Activated naive CD8-positive, alpha-beta T cell treated with anti-CD3 and anti-CD28 coated beads for 36 hours (primary cell): ENCODE measurements around the gene VAMP5. TPM values are rescaled to one million over a fixed set of nuclear protein-coding genes. Genes with fewer than 3 reads are reported as not detected.
A peak's percentile ranks its signal among the peaks of the same experiment; 100 is the strongest.
"Not testable (repeated sequence)": the region's sequence is repeated elsewhere in the genome, so short reads cannot be mapped to it uniquely, and the experiment has no call there.

Source experiments
- DNase-seq: peaks from one replicate; pipeline ENCODE4 v3.0.0; 2021
- H3K27ac Mint-ChIP-seq: one replicate; pipeline ENCODE4 v1.8.0; 2022; ENCODE audit warnings: mild to moderate bottlenecking, moderate library complexity, mixed read lengths
- H3K27me3 Mint-ChIP-seq: one replicate; pipeline ENCODE4 v1.8.0; 2022; ENCODE audit warnings: mild to moderate bottlenecking, mixed read lengths
- H3K36me3 Mint-ChIP-seq: one replicate; pipeline ENCODE4 v1.8.0; 2021; ENCODE audit warnings: mild to moderate bottlenecking, mixed read lengths
- H3K4me1 Mint-ChIP-seq: one replicate; pipeline ENCODE4 v1.8.0; 2021; ENCODE audit warnings: mixed read lengths
- H3K4me3 Mint-ChIP-seq: one replicate; pipeline ENCODE4 v1.8.0; 2022; ENCODE audit warnings: mild to moderate bottlenecking, moderate library complexity, mixed read lengths
- H3K9me3 Mint-ChIP-seq: one replicate; pipeline ENCODE4 v1.8.0; 2022; ENCODE audit warnings: mixed read lengths
- total RNA-seq, 2 experiments: library from RNA; stranded (reverse); gene quantifications; one replicate each; pipeline ENCODE4 v1.2.3, GENCODE V29; 2021

Gene VAMP5
- total RNA-seq, 2 experiments from 2014 or later: 27.9 to 29.3 TPM

DNA sequence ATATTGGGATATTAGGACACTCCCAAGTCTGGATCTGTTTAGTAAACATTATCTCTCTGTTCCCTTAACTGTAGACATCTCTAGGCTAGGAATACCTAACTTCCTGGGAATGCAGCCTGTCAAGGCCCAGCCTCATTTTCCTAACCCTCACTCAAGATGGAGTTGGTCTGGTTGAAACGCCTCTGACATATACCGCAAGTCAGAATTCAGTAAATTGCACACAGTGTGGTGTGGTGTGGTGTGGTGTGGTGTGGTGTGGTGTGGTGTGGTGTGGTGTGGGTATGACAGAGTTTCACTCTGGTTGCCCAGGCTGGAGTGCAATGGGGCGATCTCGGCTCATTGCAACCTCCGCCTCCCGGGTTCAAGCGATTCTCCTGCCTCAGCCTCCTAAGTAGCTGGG, 30.5 kb downstream of the VAMP5 start:
- not testable (repeated sequence) for H3K27ac Mint-ChIP-seq, H3K27me3 Mint-ChIP-seq, H3K9me3 Mint-ChIP-seq, H3K4me3 Mint-ChIP-seq, DNase-seq
- peaks cover 23% of the 10 kb centered on the region for H3K36me3 Mint-ChIP-seq
- peaks cover 20% of the 10 kb centered on the region for H3K4me1 Mint-ChIP-seq

DNA sequence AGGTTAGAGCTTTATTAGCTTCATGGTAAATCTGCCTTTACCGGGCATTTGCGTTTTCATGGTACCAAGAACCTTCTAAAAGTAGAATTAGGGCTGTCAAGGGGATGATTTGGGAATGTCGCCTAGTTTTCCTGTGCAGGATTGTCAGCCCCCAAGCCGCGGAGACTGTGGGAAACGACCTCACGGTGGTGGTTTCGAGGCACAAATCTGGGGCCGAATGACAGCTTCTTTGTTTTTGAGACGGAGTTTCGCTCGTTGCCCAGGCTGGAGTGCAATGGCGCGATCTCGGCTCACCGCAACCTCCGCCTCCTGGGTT, 31.1 kb downstream of the VAMP5 start:
- H3K9me3 Mint-ChIP-seq: no peaks in the 10 kb centered on the region
- peak overlapping the region; percentile 95 for H3K4me3 Mint-ChIP-seq
- peak overlapping the region; percentile 98 for H3K27ac Mint-ChIP-seq
- H3K4me1 Mint-ChIP-seq: peaks cover 16% of the 10 kb centered on the region
- H3K27me3 Mint-ChIP-seq: no peaks in the 10 kb centered on the region
- DNase-seq: no peak
- H3K36me3 Mint-ChIP-seq: peaks cover 18% of the 10 kb centered on the region

DNA sequence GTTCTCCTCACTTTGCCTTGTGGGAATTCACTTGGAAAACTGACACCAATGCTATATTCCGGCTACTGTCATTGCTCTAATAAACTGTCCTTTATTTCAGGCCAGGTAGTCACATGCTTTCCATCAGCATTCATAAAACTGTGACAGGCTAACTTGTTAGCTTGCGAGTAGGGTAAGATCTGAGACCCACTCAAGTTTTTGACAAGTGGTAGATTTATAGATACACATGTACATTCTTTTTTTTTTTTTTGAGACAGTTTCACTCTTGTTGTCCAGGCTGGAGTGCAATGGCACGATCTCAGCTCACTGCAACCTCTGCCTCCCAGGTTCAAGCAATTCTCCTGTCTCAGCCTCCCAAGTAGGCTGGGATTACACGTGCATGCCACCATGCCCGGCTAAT, 33.5 kb downstream of the VAMP5 start:
- H3K4me1 Mint-ChIP-seq: peaks cover 15% of the 10 kb centered on the region
- not testable (repeated sequence) for H3K27me3 Mint-ChIP-seq, DNase-seq, H3K9me3 Mint-ChIP-seq
- H3K4me3 Mint-ChIP-seq: peak overlapping the region; percentile 95
- peaks cover 20% of the 10 kb centered on the region for H3K36me3 Mint-ChIP-seq
- peak overlapping the region; percentile 98 for H3K27ac Mint-ChIP-seq

GRCh38 chr2:85619617-85620016, 35.4 kb downstream of the VAMP5 start:
- no peak for DNase-seq
- H3K27ac Mint-ChIP-seq: no peak overlapping the region
- no peaks in the 10 kb centered on the region for H3K27me3 Mint-ChIP-seq
- H3K4me1 Mint-ChIP-seq: peaks cover 17% of the 10 kb centered on the region
- H3K9me3 Mint-ChIP-seq: no peaks in the 10 kb centered on the region
- H3K36me3 Mint-ChIP-seq: peaks cover 30% of the 10 kb centered on the region
- H3K4me3 Mint-ChIP-seq: no peak overlapping the region

DNA sequence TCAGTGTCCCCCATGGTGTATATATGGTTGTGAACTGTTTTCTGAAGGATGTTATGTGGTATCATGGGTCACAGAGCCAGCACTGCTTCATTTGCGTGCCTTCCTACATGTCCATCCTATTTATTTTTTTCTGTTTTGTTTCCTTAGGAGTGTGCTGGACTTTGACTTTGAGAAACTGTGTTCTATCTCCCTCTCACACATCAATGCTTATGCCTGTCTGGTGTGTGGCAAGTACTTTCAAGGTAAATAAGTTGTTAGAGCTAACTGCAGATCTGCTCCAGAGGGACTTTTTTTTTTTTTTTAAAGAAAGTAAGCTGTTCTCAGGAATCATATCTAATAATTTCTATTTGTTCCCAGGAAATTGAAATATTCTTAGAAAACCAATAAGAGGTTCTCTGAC, 37.1 kb downstream of the VAMP5 start:
- Mint-ChIP-seq H3K4me1 (peaks cover 16% of the 10 kb centered on the region), H3K27ac (no peak overlapping the region), H3K9me3 (no peaks in the 10 kb centered on the region), H3K36me3 (peaks cover 33% of the 10 kb centered on the region), H3K4me3 (no peak overlapping the region), H3K27me3 (no peaks in the 10 kb centered on the region)
- DNase-seq: no peak

DNA sequence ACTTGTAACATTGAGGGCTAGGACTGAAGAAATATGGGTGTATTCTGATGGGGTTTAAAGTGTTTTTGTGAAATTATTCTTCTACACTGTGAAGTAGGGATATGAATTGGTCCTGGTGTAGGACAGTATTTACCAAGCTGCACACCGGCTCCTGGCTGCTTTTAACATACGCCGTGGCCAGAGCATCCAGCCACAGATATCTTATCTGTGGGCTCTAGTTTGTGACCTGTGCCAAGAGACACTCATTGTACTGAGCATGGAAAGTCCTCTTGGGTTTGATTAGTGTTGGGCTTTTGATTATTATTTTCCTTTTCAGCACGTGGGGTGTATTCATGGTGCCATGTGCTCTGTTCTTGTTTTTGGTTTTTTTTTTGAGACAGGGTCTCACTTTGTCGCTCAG, 39.8 kb downstream of the VAMP5 start:
- Mint-ChIP-seq H3K9me3 (no peaks in the 10 kb centered on the region), H3K4me3 (no peak overlapping the region), H3K4me1 (peaks cover 20% of the 10 kb centered on the region), H3K27ac (peak overlapping the region; percentile 32), H3K36me3 (peaks cover 30% of the 10 kb centered on the region), H3K27me3 (no peaks in the 10 kb centered on the region)
- no peak for DNase-seq

DNA sequence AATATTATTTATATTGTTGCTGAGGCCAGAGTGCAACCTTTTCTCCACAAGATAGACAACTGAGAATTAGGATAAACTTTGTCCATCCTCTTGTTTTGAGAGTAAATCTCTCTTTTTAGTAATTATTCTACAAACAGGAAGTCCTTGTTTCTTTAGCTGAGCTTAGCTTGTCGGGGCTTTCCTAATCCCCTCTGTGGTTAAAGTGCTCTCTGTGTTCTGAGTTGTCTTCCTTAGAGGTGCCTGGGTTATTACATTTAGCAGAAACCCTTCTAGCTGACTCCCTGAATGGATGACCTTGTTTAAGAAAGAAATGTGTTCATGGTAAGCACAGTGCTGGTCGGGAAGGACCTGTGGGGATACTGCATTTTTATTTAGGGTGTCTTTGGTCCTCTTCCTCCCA, 44.4 kb downstream of the VAMP5 start:
- H3K4me1 Mint-ChIP-seq: peaks cover 16% of the 10 kb centered on the region
- H3K27ac Mint-ChIP-seq: peak overlapping the region; percentile 75
- H3K27me3 Mint-ChIP-seq: no peaks in the 10 kb centered on the region
- DNase-seq: no peak
- H3K4me3 Mint-ChIP-seq: no peak overlapping the region
- peaks cover 39% of the 10 kb centered on the region for H3K36me3 Mint-ChIP-seq
- H3K9me3 Mint-ChIP-seq: no peaks in the 10 kb centered on the region

DNA sequence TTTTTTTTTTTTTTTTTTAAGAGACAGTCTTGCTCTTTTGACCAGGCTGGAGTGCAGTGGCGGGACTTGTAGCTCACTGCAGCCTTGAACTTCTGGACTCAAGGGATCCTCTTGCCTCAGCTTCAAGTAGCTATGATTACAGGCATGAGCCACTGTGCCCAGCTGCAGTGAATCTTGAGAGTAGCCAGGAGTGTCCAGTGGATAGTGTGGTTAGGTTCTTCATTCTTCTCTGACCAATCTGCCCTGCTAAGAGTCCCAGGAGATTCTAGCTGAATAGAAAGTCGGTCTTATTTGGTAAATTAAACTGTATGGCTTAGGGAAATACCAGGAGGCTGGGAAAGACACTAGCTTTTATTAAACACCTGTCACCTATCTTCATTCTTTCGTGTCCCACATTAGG, 47.1 kb downstream of the VAMP5 start:
- Mint-ChIP-seq H3K4me3 (no peak overlapping the region), H3K4me1 (peaks cover 19% of the 10 kb centered on the region), H3K9me3 (no peaks in the 10 kb centered on the region), H3K36me3 (peaks cover 38% of the 10 kb centered on the region), H3K27ac (no peak overlapping the region), H3K27me3 (no peaks in the 10 kb centered on the region)
- DNase-seq: no peak

DNA sequence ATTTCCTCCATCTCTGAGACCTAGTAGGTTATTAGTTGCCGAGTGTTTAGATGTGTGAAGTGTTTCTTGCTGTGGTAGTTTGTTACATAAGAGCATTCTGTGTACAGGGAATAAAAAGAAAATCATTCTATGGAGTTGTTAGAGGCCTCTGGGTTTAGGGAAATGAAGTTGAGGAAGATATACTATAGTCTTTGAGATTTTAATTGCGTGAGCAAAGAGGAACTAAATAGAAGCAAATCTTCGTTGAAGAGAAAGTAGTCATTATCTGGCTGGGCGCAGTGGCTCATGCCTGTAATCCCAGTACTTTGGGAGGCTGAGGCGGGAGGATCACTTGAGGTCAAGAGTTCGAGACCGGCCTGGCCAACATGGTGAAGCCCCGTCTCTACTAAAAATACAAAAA, 50.8 kb downstream of the VAMP5 start:
- H3K9me3 Mint-ChIP-seq: no peaks in the 10 kb centered on the region
- no peak overlapping the region for H3K4me3 Mint-ChIP-seq
- no peaks in the 10 kb centered on the region for H3K27me3 Mint-ChIP-seq
- peaks cover 10% of the 10 kb centered on the region for H3K4me1 Mint-ChIP-seq
- H3K36me3 Mint-ChIP-seq: peaks cover 37% of the 10 kb centered on the region
- H3K27ac Mint-ChIP-seq: peak overlapping the region; percentile 36
- DNase-seq: no peak

DNA sequence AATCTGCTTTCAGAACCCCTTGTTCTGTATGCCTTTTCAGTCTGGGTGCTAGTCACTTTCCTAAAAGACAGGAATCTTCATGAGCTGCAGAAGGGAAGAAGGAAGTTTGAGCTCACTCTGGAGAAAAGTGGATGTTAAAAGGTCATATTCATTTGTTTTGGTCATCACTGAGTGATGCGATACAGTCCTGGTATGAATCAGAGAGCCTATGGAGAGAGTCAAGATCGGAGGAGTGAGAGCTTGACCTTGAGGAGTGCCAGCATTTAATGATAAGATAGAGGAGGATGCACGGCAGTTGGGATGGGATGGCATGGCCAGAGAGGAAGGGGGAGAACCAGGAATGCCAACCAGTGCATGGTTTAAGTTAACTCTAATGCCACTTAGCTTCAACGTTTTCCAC, 51.4 kb downstream of the VAMP5 start:
- DNase-seq: no peak
- H3K36me3 Mint-ChIP-seq: peaks cover 38% of the 10 kb centered on the region
- H3K4me3 Mint-ChIP-seq: no peak overlapping the region
- H3K9me3 Mint-ChIP-seq: no peaks in the 10 kb centered on the region
- peak overlapping the region; percentile 19 for H3K27ac Mint-ChIP-seq
- H3K4me1 Mint-ChIP-seq: peaks cover 10% of the 10 kb centered on the region
- no peaks in the 10 kb centered on the region for H3K27me3 Mint-ChIP-seq

DNA sequence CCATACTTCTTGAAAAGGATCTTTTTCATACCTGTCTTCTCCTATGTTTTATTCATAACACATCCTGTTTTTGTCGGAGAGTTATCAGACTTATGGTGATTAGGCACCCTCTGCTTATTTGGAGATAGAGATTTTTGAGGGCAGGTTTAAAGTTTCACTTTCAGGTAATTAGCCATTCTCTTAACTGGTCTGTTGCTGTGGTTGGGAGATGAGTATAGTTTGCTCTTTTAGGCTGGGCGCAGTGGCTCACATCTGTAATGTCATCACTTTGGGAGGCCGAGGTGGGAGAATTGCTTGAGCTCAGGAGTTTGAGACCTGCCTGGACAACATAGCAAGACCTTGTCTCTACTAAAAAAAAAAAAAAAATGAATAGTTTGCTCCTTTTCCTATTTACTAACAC, 58.5 kb downstream of the VAMP5 start:
- DNase-seq: no peak
- H3K36me3 Mint-ChIP-seq: peaks cover 39% of the 10 kb centered on the region

More for the DNA sequence above, 58.5 kb downstream of the VAMP5 start:
- no peak overlapping the region for H3K4me3 Mint-ChIP-seq
- H3K27ac Mint-ChIP-seq: peak overlapping the region; percentile 55
- H3K27me3 Mint-ChIP-seq: no peaks in the 10 kb centered on the region
- no peaks in the 10 kb centered on the region for H3K9me3 Mint-ChIP-seq
- H3K4me1 Mint-ChIP-seq: peaks cover 12% of the 10 kb centered on the region

Other genes with a start within 250 kb of the VAMP5 start
- gene RETSAT, start 229.9 kb upstream of the VAMP5 start, total RNA-seq: 10 to 100 TPM; 21.5 to 23.3 TPM
- 10 to 100 TPM in 1 of 2 experiments, 1 to 10 TPM in 1; 9.8 to 11.3 TPM for gene ELMOD3, start 229.7 kb upstream of the VAMP5 start, total RNA-seq
- 10 to 100 TPM; 18.1 to 19.8 TPM for gene CAPG, start 174.1 kb upstream of the VAMP5 start, total RNA-seq
- 1 to 10 TPM in 1 of 2 experiments, under 1 TPM in 1; 0.74 to 1.2 TPM for gene SH2D6, start 165.7 kb upstream of the VAMP5 start, total RNA-seq
- 100 to 1,000 TPM; 368 to 384 TPM for gene MAT2A, start 45.3 kb upstream of the VAMP5 start, total RNA-seq
- 10 to 100 TPM; 19.6 to 19.9 TPM for gene GGCX, start 22.9 kb upstream of the VAMP5 start, total RNA-seq
- gene VAMP8, start 6.8 kb upstream of the VAMP5 start, total RNA-seq: 10 to 100 TPM; 94.3 to 98.3 TPM
- 100 to 1,000 TPM in 1 of 2 experiments, 10 to 100 TPM in 1; 90.9 to 104 TPM for gene RNF181, start 11.3 kb downstream of the VAMP5 start, total RNA-seq
- 1 to 10 TPM; 2.4 to 3.4 TPM for gene TMEM150A, start 18.3 kb downstream of the VAMP5 start, total RNA-seq
- 10 to 100 TPM; 23.1 to 25.0 TPM for gene C2orf68, start 27.6 kb downstream of the VAMP5 start, total RNA-seq
- 100 to 1,000 TPM in 1 of 2 experiments, 10 to 100 TPM in 1; 97.9 to 109 TPM for gene USP39, start 31.8 kb downstream of the VAMP5 start, total RNA-seq
- gene SFTPB, start 83.8 kb downstream of the VAMP5 start, total RNA-seq: not detected
- 1 to 10 TPM; 1.5 to 2.1 TPM for gene GNLY, start 109.9 kb downstream of the VAMP5 start, total RNA-seq
- not detected for gene ATOH8, start 169.6 kb downstream of the VAMP5 start, total RNA-seq